CD4-positive, alpha-beta T cell treated with Interleukin-17A for 4 hours (primary cell): ENCODE data around the gene XYLT2.
"Not testable (repeated sequence)": the region's sequence is repeated elsewhere in the genome, so short reads cannot be mapped to it uniquely, and the experiment has no call there.

Experiments
- DNase-seq: peaks from one replicate; pipeline ENCODE4 v3.0.0-alpha.2; 2020; ENCODE audit warnings: mixed read lengths

The XYLT2 gene

GRCh38 chr17:50322271-50322670 lies 23.7 kb upstream of the XYLT2 start:
- no peak for DNase-seq

- no peak for DNase-seq
These were observed 22.9 kb upstream of the XYLT2 start for GRCh38 chr17:50323060-50323459.

GRCh38 chr17:50325906-50326305 lies 20.0 kb upstream of the XYLT2 start:
- no peak for DNase-seq

GRCh38 chr17:50326831-50327364 lies 19.0 kb upstream of the XYLT2 start:
- DNase-seq: no peak

GRCh38 chr17:50328363-50329325 lies 17.3 kb upstream of the XYLT2 start:
- no peak for DNase-seq

- DNase-seq: no peak
These were observed 16.2 kb upstream of the XYLT2 start for GRCh38 chr17:50329716-50330115.

- no peak for DNase-seq
These were observed 15.7 kb upstream of the XYLT2 start for GRCh38 chr17:50330151-50330775.

GRCh38 chr17:50331085-50331791 lies 14.7 kb upstream of the XYLT2 start:
- DNase-seq: no peak

GRCh38 chr17:50332196-50332595 lies 13.7 kb upstream of the XYLT2 start:
- no peak for DNase-seq

GRCh38 chr17:50333291-50334057 lies 12.5 kb upstream of the XYLT2 start:
- not testable (repeated sequence) for DNase-seq

- DNase-seq: no peak
These were observed 8.0 kb upstream of the XYLT2 start for GRCh38 chr17:50337956-50338355.

- no peak for DNase-seq
These were observed 7.3 kb upstream of the XYLT2 start for GRCh38 chr17:50338645-50339044.

- DNase-seq: no peak
These were observed 6.5 kb upstream of the XYLT2 start for GRCh38 chr17:50339381-50339780.

- no peak for DNase-seq
These were observed 1.1 kb upstream of the XYLT2 start for GRCh38 chr17:50344731-50345365.

- peak; percentile 58 for DNase-seq
These were observed 589 bp downstream of the XYLT2 start for GRCh38 chr17:50346313-50347116.

GRCh38 chr17:50347117-50347893 lies 1.4 kb downstream of the XYLT2 start:
- no peak for DNase-seq

GRCh38 chr17:50347894-50348291 lies 2.0 kb downstream of the XYLT2 start:
- DNase-seq: no peak

- no peak for DNase-seq
These were observed 2.8 kb downstream of the XYLT2 start for GRCh38 chr17:50348522-50349242.

- no peak for DNase-seq
These were observed 3.3 kb downstream of the XYLT2 start for GRCh38 chr17:50349243-50349600.

GRCh38 chr17:50350733-50351132 lies 4.8 kb downstream of the XYLT2 start:
- DNase-seq: no peak
